NCI-H187 (cell line): ENCODE data around the gene CIITA.
"Not testable (repeated sequence)": the region's sequence is repeated elsewhere in the genome, so short reads cannot be mapped to it uniquely, and the experiment has no call there.

Experiments
- DNase-seq, 2 experiments: peaks; one replicate each; lab custom pipeline; 2025; lab: John Stamatoyannopoulos, UW

CIITA gene

DNA sequence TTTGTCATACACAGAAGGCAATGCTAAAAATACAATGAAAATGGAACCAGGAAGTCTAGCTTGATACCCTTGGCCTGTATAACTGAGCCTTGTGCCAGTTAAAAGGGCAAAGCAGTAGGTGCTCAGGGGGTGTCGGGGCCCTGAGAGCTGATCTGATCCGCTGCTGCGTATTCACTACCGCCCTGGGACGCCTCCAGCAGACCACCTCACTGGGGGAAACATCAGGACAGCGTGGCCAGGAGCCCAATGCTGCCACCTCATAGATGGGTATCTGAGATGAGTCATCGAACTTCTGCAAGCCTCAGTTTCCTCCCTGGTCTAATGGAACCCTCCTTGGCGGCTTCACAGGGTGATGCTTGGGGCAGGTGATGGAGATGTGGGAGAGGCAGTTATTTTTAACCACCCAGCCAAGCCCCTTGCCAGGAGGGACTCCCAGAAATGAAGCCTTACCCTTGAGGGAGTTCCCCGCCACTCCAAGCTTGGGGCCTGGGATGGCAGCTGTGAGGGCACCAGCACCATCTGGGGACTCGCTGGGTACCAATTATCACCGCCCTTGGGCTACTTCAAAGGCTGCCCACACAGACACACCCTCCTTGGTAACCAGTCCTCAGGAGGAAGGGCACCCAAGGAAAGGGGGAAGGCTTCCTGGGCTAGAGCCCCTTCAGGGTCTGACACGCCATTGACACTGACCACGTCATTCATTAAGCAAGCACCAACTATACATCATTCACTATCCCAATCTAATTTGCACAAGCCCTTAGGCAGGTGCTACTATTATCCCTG, 57.5 kb downstream of the CIITA start:
- DNase-seq = no peak

DNA sequence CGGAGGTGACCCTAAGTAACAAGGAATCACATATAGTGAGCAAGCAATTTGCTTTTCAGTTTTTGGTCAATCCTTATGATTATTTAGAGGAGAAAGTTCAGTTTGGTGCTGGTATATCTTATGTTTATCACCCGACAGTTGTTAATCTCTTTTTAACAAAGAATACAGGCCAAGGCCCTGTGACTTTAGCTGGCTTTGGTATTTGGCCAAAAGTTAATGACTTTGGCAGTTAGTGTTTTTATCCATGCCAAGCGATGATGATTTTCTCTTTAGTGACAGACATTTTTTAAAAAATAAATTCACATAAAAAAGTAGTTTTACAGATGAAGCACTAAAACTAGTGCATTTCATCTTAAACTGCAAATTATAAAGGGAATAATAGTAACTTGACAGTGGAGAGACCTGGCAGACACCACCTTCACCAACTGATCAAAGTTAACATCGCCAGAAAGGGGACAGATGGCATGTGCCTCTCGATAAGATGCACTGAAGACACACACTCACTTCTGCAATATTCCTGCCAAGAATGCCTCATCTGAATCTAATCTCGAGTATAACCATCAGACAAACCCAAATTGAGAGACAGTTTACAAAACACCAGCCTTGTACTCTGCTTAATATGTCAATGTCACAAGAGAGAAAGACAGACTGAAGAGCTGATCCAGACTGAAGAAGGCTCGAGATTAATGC, 58.4 kb downstream of the CIITA start:
- no peak for DNase-seq

DNA sequence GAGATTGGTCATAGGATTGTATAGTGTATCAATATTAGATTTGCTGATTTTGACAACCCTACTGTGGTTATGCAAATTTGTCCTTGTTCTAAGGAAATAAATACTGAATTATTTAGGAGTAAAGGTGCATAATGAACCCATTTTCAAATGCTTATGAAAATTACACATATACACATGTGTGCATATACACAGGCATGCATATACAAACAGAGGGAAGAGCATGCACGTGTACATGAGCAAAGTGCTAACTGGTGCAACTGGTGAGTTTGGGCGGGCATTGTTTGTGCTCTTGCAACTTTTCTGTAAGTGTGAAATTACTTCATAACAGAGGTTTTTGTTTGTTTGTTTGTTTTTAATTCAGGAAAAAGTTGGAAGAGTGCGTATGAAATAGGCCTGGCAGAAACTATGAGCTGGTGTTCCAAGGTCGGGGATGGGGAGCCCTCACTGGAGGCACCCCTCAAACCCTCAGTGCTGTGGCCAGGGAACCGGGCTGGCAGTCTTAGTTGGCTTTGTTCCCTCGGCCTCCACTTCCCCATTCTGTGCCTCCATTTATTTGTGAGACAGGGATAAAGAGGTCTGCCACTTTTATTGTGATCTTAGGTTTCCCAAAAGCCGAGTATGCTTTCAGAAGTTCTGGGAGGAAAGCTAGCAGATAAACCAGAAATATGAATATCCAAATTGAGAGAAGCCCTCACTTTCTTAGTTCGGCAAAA, 59.4 kb downstream of the CIITA start:
- no peak for DNase-seq

GRCh38 chr16:10937068-10937859, 60.3 kb downstream of the CIITA start:
- no peak for DNase-seq

GRCh38 chr16:10938321-10938720, 61.3 kb downstream of the CIITA start:
- DNase-seq = no peak

GRCh38 chr16:10938796-10939648, 62.0 kb downstream of the CIITA start:
- no peak for DNase-seq

DNA sequence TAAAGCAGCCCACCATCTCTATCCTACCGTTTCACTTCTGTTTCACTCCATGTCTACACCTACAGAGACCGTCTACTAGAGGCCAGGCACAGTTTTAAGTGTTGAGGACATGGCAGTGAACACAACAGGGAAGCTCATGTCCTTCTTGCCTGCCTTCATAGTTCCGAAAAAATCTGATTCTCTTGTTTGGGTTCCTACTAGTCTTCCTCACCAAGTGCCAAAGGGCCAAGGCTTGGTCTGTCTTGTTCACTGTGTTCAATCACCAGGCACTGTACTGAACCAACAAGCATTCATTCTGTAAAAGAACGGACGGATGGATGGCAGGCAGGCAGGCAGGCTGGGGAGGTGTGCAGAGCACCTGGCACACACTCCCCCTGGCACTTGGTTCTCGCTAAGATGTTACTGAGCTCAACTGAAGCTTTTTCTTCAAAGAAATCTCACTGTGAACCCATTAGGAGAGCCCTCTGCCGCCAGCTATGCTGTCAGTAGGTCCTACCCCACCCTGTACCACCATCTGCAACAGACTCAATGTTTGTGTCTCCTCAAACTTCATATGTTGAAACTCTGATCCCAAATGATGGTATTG, 62.7 kb downstream of the CIITA start:
- no peak for DNase-seq

DNA sequence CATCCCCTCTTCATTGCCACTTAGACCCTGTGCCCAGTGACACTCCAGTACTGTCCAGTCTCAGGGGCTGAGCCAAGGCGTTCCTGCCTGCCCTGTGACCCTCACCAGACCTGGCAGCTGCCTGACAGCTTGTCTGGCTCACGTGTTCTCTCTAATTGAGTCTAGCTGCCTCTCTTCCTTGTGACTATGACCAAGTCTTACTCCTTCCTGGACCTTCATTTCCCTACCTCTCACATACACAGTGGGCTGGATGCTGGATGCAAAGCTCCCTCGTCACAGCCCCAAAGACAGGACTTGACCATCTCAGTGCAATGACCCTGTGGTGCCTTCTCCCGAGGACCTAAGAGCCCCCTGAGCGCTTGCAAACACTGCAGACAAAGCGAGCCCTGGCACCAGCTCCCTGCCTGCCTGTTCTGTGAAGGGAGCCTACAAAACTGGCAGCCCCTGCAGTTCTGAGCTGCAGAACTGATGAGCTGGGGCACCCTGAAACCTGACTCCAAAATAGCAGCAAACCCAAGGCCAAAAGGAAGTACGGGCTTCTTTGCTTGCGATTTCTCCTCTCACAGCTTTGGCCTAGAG, 63.6 kb downstream of the CIITA start:
- DNase-seq = no peak

DNA sequence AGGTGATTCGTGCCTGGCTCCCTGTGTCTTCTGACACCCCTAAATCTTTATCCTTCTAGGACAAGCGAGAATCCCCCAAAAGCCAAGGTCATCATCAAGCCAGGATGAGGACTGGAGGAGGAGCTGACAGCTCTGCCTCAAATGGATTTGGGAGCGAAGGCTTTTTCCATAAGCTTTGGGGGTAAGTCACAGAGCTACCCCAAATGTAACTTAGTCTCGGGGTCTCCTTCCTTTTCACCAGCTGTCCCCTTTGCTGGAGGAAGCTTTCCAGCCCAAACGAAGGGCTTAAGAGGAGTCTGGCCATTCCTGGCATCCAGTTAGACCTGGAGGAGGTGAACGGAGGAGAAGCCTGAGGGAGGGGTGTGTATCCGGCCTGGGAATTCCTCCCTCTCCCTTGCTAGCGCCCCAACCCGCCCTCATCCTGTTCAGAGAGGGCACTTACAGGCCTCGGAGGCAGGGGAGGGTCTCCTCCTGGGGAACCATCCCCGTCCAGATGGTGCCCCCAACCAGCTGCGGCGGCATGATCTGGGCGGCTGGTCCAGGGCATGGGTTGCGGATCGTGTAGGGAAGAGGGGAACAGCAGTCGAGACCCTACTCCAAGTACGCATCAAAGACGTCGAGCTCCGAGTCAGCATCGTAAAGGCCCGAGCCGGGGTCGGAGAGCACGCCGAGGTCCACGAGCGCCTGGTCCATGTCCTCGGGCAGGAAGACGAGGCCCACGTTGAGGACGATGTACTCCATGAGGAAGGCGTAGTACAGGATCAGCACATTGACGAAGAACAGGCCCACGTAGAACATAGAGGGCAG, 64.3 kb downstream of the CIITA start:
- no peak for DNase-seq

DNA sequence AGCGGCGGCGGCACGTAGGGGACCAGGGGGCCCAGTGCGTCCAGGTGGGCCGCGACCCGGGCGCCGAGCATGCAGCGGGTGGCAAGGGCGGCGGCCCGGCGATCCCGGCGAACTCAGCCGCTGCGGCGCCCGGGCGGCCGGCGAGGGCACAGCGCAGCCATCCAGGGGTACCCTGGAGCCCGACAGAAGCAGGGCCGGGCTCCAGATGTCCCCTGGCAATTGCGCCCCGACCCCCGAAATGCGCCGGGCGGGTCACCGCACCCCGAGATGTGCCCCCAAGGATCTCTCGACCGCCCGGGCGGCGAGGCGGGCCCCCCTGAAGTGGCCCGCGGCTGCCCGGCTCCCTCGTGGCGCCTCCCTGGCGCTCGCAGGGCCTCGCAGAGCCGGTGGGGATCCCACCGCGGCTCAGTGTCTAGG, 64.9 kb downstream of the CIITA start:
- not testable (repeated sequence) for DNase-seq

GRCh38 chr16:10942352-10943063, 65.5 kb downstream of the CIITA start, which contains the start of gene DEXI:
Gene DEXI (minus strand): TSS chr16:10942468. CDS start chr16:10942005, 463 bp downstream.
- peak; percentile 26 to 70 for DNase-seq

DNA sequence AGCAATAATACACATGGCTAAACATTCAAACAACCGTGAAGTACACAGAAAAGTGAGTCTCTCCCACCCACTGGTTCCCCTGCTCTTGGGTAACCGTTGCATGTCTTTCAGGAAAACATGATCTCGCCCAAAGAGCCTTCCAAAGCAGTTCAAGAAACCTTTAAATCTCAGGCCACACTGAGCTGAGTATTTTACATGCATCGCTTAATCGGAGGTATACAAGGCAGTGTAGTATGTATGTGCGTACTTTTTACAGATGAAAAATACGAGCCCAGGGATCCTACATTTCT, 66.0 kb downstream of the CIITA start:
- no peak for DNase-seq

- peak; percentile 51 to 80 for DNase-seq
Observed at GRCh38 chr16:10944249-10945064, 67.5 kb downstream of the CIITA start, which contains the start of gene CLEC16A. Gene CLEC16A (plus strand): TSS chr16:10944564. CDS start chr16:10944718, 154 bp downstream.

DNA sequence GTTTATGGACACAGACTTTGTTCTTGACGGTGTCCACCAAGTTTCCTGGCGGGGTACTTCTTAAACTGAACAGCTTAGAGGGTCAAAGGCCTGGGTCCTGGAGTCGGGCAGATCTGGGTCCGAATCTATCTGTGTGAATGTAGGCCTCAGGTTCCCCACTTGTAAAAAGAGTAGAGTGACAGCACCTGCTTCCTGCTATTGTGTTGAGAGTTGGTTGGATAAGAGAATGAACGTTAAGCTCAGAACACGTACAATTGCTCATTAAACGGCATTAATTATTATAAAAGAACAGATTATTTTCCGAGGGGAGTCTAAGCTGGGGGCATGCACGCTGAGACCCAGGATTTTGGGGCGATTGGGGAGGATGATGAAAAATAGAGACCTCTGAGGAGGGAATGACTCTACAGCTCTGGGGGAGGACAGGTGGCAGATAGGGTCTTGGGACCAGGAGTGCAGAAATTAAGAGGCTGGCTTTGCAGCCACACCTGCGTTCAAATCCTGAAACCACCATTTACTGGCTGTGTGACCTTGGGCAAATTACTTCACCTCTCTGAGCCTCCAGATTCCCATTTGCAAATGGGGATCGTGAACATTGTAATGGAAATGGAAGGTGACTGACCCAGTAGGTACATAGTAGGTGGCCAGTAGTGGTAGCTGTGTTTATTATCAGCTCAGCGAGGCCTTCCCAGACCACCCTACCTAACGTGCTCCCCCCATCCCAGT, 68.2 kb downstream of the CIITA start:
- DNase-seq = no peak

DNA sequence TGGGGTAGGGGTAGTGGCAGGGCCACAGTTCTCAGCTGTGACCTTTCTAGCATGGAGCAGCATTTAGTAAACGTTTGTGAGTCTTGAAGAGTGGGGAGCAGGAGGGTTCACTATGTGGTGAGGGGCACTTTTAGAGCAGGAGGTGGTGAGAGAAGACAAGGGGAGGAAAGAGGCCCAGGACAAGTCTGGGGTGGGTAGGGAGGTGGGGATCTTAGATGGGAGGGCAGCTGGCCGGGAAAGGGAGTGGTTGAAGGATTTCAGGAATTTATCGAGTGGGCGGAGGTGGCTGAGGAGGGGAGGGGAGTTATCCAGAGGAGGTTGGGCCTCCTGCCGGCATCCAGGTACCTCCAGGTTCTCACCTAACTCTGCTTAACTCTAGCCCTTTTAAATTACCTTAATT, 69.3 kb downstream of the CIITA start:
- DNase-seq = no peak

- DNase-seq = no peak
Observed at GRCh38 chr16:10947211-10947787, 70.3 kb downstream of the CIITA start.

DNA sequence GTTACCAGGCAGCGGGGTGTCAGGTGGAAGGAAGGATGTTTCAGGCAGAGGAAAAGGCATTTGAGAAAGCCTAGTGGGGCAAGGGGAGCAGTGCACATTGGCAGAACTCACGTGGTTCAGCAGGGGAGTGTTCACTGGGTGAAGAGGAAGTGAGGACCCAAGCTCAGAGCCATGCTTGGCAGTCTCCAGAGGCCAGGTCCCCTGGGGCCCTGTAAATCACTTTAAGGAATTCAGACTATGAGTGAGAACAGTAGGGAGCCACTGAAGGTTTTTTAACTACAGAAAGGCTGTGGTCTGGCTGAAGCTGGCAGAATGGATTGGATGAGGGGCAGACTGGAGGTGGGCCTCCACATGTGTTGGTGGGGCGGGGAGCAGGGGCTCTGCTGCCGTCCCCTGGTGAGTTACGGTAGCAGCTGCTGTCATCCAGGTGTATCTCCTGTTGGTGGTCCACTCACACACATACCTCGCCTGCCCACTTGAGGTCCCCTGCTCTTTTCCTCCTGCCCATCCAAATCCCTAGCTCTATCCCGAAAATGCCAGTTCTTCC, 72.5 kb downstream of the CIITA start:
- DNase-seq = no peak
